Posterior vena cava (tissue), 2 donors: ENCODE data around the gene RCAN3. TPM values are rescaled to one million over a fixed set of nuclear protein-coding genes. Genes with fewer than 3 reads are reported as not detected.
"Not testable (repeated sequence)": the region's sequence is repeated elsewhere in the genome, so short reads cannot be mapped to it uniquely, and the experiment has no call there.

Experiments used
- DNase-seq: peaks from one replicate; pipeline ENCODE4 v3.0.0-alpha.2; 2020; ENCODE audit warnings: low spot score
- intact Hi-C, 2 donors: fragments of 100-400 bp; cut with DNase I; formaldehyde crosslinking; loops; one replicate each; pipeline versions ENCODE4 v1.14.1 to v1.14.2; 2022 to 2023
- long read RNA-seq, 2 donors: library from polyadenylated mRNA; unstranded; transcript quantifications; one replicate each; pipeline ENCODE4 v2.0.0, GENCODE V29; 2020 to 2021
- total RNA-seq, 2 donors: library from RNA; stranded (reverse); fragmentation: NEBNext Ultra II Directional; extraction: Animal tissue kit (Norgen Biotek cat#: 25700); gene quantifications; one replicate each; pipeline ENCODE4 v1.2.1, GENCODE V29; 2021
- donor health status: DM: yes; HTN: yes; CAD: no.
- donor health status: DM: yes; HTN: yes; CAD: no.

Gene RCAN3
- 1 to 10 TPM; 6.0 to 9.9 TPM for total RNA-seq
- long read RNA-seq, donor 1, full-length matches to known transcripts: 1 of 1 reads
- long read RNA-seq, donor 1, partial matches to known transcripts: 0 of 1 reads
- long read RNA-seq, donor 1, other reads (novel, unspliced or antisense): 0 of 1 reads
- long read RNA-seq, donor 2, full-length matches to known transcripts: 1 of 3 reads
- long read RNA-seq, donor 2, partial matches to known transcripts: 0 of 3 reads
- long read RNA-seq, donor 2, other reads (novel, unspliced or antisense): 2 of 3 reads

GRCh38 chr1:24502709-24503058, at the start of gene RCAN3:
Gene RCAN3, plus strand, starts transcription at chr1:24502836. Its CDS starts 11,537 bp downstream, at chr1:24514373.
- intact Hi-C loops: no loop called here
- peak; percentile 92 for DNase-seq

- intact Hi-C loops: no loop called here
- DNase-seq: no peak
Measured at GRCh38 chr1:24452922-24453485, 49.6 kb upstream of the RCAN3 start.

GRCh38 chr1:24454673-24455072, 48.0 kb upstream of the RCAN3 start:
- intact Hi-C loops: loop anchor here in 1 of 2 donors (2.0 kb wide), 1 partner anchor 22 kb away; no protein-coding TSS in a partner anchor
- no peak for DNase-seq

- intact Hi-C loops: loop anchor here in 1 of 2 donors (2.0 kb wide), 1 partner anchor 22 kb away; no protein-coding TSS in a partner anchor
- DNase-seq: no peak
Measured at GRCh38 chr1:24455272-24455671, 47.4 kb upstream of the RCAN3 start.

GRCh38 chr1:24457866-24458265, 44.8 kb upstream of the RCAN3 start:
- no peak for DNase-seq
- intact Hi-C loops: loop anchor here in 1 of 2 donors (2.0 kb wide), 1 partner anchor 21 kb away; no protein-coding TSS in a partner anchor

GRCh38 chr1:24459551-24460266, 42.9 kb upstream of the RCAN3 start:
- intact Hi-C loops: loop anchor here in 1 of 2 donors (2.0 kb wide), 1 partner anchor 19 kb away; no protein-coding TSS in a partner anchor

GRCh38 chr1:24462128-24462527, 40.5 kb upstream of the RCAN3 start:
- intact Hi-C loops, DNase-seq: not testable (repeated sequence)

More at GRCh38 chr1:24459551-24460266, 42.9 kb upstream of the RCAN3 start:
- no peak for DNase-seq

GRCh38 chr1:24463776-24464735, 38.6 kb upstream of the RCAN3 start:
- no peak for DNase-seq
- intact Hi-C loops: no loop called here

- intact Hi-C loops: no loop called here
Measured at GRCh38 chr1:24465099-24465498, 37.5 kb upstream of the RCAN3 start.

GRCh38 chr1:24465638-24466037, 37.0 kb upstream of the RCAN3 start:
- DNase-seq: no peak
- intact Hi-C loops: no loop called here

More at GRCh38 chr1:24465099-24465498, 37.5 kb upstream of the RCAN3 start:
- no peak for DNase-seq

GRCh38 chr1:24468685-24469316, 33.8 kb upstream of the RCAN3 start:
- DNase-seq: peak; percentile 18
- intact Hi-C loops: no loop called here

- DNase-seq: peak; percentile 9
Measured at GRCh38 chr1:24470592-24470991, 32.0 kb upstream of the RCAN3 start.

GRCh38 chr1:24472527-24473251, 29.9 kb upstream of the RCAN3 start:
- intact Hi-C loops: no loop called here

More at GRCh38 chr1:24470592-24470991, 32.0 kb upstream of the RCAN3 start:
- intact Hi-C loops: no loop called here

GRCh38 chr1:24474193-24474592, 28.4 kb upstream of the RCAN3 start:
- intact Hi-C loops: no loop called here
- peak; percentile 2 for DNase-seq

More at GRCh38 chr1:24472527-24473251, 29.9 kb upstream of the RCAN3 start:
- peak; percentile 30 for DNase-seq

GRCh38 chr1:24475700-24476099, 26.9 kb upstream of the RCAN3 start:
- DNase-seq: no peak
- intact Hi-C loops: no loop called here

- intact Hi-C loops: no loop called here
- no peak for DNase-seq
Measured at GRCh38 chr1:24476571-24476970, 26.1 kb upstream of the RCAN3 start.

GRCh38 chr1:24477309-24477708, 25.3 kb upstream of the RCAN3 start:
- intact Hi-C loops: no loop called here

GRCh38 chr1:24481101-24481500, 21.5 kb upstream of the RCAN3 start:
- intact Hi-C loops: no loop called here
- DNase-seq: peak; percentile 46

More at GRCh38 chr1:24477309-24477708, 25.3 kb upstream of the RCAN3 start:
- DNase-seq: peak; percentile 11
